ENCODE results near the gene TRIP10. TPM values are rescaled to one million over a fixed set of nuclear protein-coding genes. Genes with fewer than 3 reads are reported as not detected.

TRIP10 gene
- total and polyA plus RNA-seq, 9 donors = 57.3 to 149 (median 106) TPM

- no peak overlapping the region for H3K27ac ChIP-seq
- peak in 1 of 5 donors; percentile 17 for DNase-seq
- no peak overlapping the region for H3K4me3 ChIP-seq
- no peaks in the 10 kb centered on the region for H3K27me3 ChIP-seq
- TF ChIP-seq, protein P1, sequence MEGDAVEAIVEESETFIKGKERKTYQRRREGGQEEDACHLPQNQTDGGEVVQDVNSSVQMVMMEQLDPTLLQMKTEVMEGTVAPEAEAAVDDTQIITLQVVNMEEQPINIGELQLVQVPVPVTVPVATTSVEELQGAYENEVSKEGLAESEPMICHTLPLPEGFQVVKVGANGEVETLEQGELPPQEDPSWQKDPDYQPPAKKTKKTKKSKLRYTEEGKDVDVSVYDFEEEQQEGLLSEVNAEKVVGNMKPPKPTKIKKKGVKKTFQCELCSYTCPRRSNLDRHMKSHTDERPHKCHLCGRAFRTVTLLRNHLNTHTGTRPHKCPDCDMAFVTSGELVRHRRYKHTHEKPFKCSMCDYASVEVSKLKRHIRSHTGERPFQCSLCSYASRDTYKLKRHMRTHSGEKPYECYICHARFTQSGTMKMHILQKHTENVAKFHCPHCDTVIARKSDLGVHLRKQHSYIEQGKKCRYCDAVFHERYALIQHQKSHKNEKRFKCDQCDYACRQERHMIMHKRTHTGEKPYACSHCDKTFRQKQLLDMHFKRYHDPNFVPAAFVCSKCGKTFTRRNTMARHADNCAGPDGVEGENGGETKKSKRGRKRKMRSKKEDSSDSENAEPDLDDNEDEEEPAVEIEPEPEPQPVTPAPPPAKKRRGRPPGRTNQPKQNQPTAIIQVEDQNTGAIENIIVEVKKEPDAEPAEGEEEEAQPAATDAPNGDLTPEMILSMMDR (IDR thresholded peaks at IDR 0.05) = no peak
- TF ChIP-seq POLR2A (IDR thresholded peaks at IDR 0.05) (no peak), EP300 (IDR thresholded peaks at IDR 0.05) (no peak)
- 88 to 92% (median 89%) methylated on average over 16 of the region's 16 CpGs for WGBS, 3 donors
- no peaks in the 10 kb centered on the region for H3K9me3 ChIP-seq
- H3K4me1 ChIP-seq (ENCODE audit: insufficient read depth) = no peaks in the 10 kb centered on the region
- H3K36me3 ChIP-seq = no peaks in the 10 kb centered on the region
- intact Hi-C loops (cut with DNase I) = no loop called here
Measured at GRCh38 chr19:6712231-6712630, 27.2 kb upstream of the TRIP10 start.

DNA sequence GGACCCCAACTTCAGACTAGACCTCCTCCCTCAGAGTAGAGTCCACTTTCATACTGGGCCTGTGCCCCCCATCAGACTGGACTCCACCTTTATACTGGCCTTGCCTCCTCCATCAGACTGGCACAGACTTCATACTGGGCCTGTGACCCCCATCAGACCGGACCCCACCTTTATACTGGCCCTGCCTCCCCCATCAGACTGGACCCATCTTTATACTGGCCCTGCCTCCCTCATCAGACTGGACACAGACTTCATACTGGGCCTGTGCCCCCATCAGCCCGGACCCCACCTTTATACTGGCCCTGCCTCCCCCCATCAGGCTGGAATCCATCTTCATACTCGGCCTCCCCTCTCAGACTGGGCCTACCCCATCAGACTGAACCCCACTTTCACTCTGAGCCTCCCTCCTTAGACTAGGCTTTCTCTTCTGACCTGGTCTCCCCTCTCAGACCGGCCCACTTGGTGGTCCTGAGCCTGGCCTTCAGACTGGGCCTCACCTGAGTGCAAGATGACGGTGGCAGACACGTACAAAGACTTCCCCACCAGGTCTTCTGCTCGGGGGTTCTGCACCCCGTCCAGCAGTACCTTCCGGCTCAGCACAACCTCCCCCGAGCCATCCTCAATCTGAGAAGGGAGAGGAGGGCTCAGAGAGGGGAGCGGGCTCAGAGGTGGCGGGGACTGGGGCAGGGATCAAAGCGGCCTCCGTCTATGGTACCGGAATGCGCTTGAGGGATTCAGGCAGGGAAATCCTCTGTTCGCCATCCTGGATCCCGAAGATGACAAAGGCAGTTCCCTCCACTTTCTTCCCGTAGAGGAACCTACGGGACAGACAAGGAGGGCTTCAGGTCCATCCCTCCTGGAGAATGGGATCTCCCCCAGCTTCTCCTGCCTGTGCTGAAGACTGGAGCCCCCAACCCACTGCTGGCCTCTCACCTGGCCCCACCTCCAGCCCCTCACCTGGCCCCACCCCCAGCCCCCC lies 26.5 kb upstream of the TRIP10 start:
- Histone ChIP-seq H3K4me1 (ENCODE audit: insufficient read depth) (no peaks in the 10 kb centered on the region), H3K27me3 (no peaks in the 10 kb centered on the region), H3K4me3 (no peak overlapping the region), H3K36me3 (no peaks in the 10 kb centered on the region), H3K9me3 (no peaks in the 10 kb centered on the region), H3K27ac (no peak overlapping the region)
- DNase-seq = no peak
- intact Hi-C loops (cut with DNase I) = no loop called here
- TF ChIP-seq POLR2A (IDR thresholded peaks at IDR 0.05) = no peak
- TF ChIP-seq, protein P1 (IDR thresholded peaks at IDR 0.05) = no peak
- 89 to 93% (median 90%) methylated on average over 20 of the region's 20 CpGs for WGBS, 3 donors

DNA sequence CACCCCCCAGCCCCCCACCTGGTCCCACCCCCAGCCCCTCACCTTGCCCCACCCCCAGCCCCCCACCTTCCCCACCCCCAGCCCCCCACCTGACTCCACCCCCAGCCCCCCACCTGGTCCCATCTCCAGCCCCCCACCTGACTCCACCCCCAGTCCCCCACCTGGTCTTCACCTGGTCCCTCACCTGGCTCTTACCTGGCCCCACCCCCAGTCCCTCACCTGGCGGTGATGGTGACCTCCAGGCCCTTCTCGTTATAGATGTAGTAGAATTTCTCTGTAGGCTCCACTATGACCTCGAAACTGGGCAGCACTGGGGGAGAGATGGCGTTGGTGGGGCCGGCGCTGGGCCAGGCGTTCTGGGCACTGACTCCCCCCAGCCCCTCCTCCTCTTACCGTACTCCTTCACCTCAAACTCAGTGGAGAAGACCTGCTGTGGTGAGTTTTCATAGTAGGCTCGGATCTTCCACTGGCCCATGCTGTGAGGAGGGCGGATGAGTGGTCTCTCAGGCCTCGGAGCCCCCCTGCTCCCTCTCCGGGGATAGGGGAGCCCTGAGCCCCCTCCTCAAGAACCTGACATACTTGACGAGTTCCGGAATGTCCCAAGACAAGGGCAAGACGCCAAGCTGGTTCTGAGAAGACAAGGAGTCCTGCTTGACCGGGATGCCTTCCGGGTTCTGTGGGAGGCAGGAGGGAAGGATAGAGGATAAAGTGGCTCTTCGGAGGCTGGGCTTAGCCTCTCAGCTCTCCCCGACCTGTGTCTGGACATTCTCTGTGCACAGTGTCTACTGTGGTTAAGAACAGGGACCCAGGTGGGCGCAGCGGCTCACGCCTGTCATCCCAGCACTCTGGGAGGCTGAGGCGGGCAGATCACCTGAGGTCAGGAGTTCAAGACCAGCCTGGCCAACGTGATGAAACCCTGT lies 25.4 kb upstream of the TRIP10 start:
- Histone ChIP-seq H3K4me3 (no peak overlapping the region), H3K27ac (no peak overlapping the region), H3K4me1 (ENCODE audit: insufficient read depth) (no peaks in the 10 kb centered on the region), H3K27me3 (no peaks in the 10 kb centered on the region), H3K9me3 (no peaks in the 10 kb centered on the region), H3K36me3 (no peaks in the 10 kb centered on the region)
- TF ChIP-seq, protein P1 (IDR thresholded peaks at IDR 0.05) = no peak
- no peak for TF ChIP-seq POLR2A (IDR thresholded peaks at IDR 0.05)
- no peak for TF ChIP-seq EP300 (IDR thresholded peaks at IDR 0.05)
- DNase-seq = peak in 1 of 5 donors; percentile 33
- intact Hi-C loops (cut with DNase I) = no loop called here
- 59 to 63% (median 59%) methylated on average over 23 to 24 of the region's 24 CpGs for WGBS, 3 donors

GRCh38 chr19:6714749-6715555 lies 24.5 kb upstream of the TRIP10 start:
- TF ChIP-seq POLR2A (IDR thresholded peaks at IDR 0.05) (no peak), EP300 (IDR thresholded peaks at IDR 0.05) (no peak)
- TF ChIP-seq, protein P1 (IDR thresholded peaks at IDR 0.05) = no peak
- Histone ChIP-seq H3K27me3 (no peaks in the 10 kb centered on the region), H3K4me1 (ENCODE audit: insufficient read depth) (no peaks in the 10 kb centered on the region), H3K27ac (no peak overlapping the region), H3K9me3 (no peaks in the 10 kb centered on the region), H3K36me3 (no peaks in the 10 kb centered on the region), H3K4me3 (no peak overlapping the region)
- DNase-seq = peak in 1 of 5 donors; percentile 2
- intact Hi-C loops (cut with DNase I) = no loop called here
- 80 to 90% (median 88%) methylated on average over 11 of the region's 11 CpGs for WGBS, 3 donors

All from ovary (tissue), 9 donors.